SKM-1 (cell line): ENCODE data around the gene PPFIBP1.
"Not testable (repeated sequence)": the region's sequence is repeated elsewhere in the genome, so short reads cannot be mapped to it uniquely, and the experiment has no call there.

ENCODE experiments used
- DNase-seq: peaks from one replicate; lab custom pipeline; 2025; ENCODE audit not compliant: unreplicated experiment; lab: John Stamatoyannopoulos, UW

PPFIBP1 gene

DNA sequence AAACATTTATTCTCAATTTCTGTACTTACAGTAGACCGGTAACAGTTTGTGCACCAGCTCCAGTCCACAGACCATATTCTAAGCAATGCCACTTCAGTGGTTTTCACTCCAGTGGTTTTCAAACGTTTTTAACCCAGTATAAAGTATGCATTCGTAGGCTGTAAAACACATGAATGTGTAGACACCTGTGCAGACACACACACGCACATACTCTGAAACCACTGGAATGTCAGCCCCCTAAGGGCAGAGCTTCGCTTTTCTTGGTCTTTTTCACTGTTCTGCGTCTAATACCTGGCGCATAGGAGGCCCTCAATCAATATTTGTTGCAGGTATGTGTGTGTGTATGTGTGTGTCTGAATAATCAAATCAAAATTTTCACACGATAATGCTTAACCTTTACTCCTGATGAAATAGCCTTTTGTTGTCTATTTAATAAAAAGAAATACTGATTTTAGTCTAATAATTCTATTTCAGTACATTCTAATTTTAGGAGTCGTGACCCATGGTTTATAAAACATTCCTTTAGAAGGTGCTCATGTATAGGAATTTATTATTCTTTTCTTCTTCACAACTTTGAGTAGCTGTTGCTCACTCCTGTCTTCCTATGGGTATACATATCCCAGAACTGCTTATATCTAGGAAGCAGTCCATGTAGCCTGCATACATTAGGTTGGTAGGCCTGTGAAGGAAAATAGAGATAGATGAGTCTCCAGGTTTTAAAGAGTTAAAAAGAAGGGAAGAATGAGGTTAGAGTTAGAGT, 98.6 kb downstream of the PPFIBP1 start:
- no peak for DNase-seq

DNA sequence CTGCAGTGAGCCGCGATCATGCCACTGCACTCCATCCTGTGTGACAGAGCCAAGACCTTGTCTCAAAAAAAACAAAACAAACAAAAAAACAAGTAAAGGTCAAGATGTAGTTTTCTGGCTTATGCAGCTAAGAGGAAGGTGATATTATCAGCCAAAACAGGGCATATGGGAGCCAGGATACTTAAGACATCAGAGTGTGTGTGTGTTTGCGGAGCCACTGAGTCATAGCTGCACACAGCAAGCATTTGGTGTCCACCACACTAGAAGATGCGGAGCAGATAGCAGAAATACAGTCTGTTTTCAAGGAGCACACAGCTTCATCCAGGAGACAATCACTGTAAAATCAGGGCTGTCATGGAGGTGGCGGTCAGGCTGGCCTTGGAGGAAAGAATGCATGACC, 99.6 kb downstream of the PPFIBP1 start:
- DNase-seq: no peak

DNA sequence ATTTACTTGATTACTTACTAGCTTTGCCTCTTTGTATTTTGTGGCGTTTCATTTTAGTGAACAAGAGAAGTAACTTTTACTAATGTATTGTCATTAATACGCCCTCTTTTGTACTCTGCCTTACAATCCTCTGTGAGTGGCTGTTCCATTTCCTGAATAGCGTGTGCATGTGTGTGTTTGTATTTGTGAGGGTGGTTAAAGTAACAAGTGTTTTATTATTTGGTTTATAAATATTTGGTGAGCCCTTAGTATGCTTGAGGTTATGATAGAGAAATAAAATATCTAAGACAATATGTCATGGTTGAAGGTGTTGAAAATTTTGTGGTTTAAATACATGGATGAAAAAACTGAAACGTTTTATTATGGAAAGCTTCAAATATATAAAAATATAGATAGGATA, 100.6 kb downstream of the PPFIBP1 start:
- no peak for DNase-seq

DNA sequence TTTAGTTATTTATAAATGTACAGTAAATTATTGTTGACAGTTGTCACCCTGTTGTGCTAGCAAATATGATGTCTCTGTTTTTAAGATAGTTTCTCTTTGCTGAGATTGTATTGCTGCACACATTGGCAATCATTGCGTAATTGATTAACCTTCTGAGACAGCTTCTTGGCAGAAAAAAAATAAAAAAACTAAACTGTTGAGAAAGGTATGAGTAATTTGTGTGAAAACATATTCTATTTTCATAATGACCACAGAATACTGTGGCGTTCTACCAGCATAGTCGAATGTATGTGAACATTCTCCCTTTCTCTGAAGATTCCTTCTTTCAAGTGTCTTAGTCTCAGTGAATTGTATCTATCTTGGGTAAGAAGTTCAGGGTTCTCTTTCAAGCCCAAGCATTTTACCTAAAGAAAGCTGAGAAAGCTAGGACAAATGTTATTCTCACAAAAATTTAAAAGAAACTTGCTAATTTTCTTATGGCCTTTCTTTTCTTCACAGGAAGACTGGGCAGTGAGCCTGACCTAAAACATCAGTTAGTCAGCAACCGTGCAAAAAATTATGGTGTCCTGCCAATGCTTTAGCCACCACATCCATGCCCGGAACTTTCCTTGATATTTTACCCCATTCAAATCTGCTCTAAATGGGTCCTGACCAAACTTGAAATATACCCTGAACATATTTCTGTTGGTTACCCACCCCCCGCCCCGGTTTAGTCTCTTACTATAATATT, 103.3 kb downstream of the PPFIBP1 start:
- DNase-seq: no peak

GRCh38 chr12:27627853-27628469, 104.0 kb downstream of the PPFIBP1 start:
- not testable (repeated sequence) for DNase-seq

- DNase-seq: not testable (repeated sequence)
Observed at GRCh38 chr12:27630219-27630618, 106.2 kb downstream of the PPFIBP1 start.

DNA sequence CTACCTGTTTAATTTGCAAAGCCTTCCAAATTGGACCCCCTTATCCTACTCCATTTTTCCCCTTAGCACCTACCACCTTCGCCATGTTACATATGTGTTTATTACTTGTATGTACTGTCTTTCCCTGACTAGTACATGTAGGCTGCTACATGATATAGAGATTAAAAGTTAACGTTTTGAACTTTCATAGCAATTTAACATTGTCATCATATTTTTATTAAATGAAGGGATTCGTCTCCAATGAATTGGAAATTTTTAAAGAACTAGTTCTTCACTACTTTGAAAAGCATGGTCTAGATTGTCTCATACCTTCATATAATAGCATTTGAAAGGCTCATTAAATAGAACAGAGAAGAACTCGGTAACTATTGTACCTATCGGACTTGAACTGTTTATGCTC, 107.4 kb downstream of the PPFIBP1 start:
- DNase-seq: no peak

- no peak for DNase-seq
Observed at GRCh38 chr12:27631813-27632491, 107.9 kb downstream of the PPFIBP1 start.

- DNase-seq: no peak
Observed at GRCh38 chr12:27635349-27635972, 111.5 kb downstream of the PPFIBP1 start.

- not testable (repeated sequence) for DNase-seq
Observed at GRCh38 chr12:27636569-27636968, 112.6 kb downstream of the PPFIBP1 start.

DNA sequence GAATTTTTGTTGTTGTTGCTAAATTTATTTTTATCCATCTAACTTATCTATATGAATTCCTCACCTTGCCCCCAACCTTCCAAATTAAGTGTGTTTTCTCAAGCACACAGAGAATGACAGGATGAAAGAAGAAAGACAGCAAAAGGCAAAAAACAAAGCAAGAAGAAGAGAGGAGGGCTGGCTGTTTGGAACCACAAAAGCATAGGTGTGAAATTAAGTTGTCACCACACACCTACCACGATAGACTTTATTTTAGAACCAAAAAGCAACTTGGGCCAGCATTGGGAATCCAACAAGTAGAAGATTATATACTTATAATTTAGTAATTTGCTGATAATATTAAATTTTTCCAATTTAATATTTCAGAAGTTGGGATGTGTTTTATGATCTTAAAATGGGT, 113.5 kb downstream of the PPFIBP1 start:
- no peak for DNase-seq

- DNase-seq: no peak
Observed at GRCh38 chr12:27639265-27639664, 115.3 kb downstream of the PPFIBP1 start.

DNA sequence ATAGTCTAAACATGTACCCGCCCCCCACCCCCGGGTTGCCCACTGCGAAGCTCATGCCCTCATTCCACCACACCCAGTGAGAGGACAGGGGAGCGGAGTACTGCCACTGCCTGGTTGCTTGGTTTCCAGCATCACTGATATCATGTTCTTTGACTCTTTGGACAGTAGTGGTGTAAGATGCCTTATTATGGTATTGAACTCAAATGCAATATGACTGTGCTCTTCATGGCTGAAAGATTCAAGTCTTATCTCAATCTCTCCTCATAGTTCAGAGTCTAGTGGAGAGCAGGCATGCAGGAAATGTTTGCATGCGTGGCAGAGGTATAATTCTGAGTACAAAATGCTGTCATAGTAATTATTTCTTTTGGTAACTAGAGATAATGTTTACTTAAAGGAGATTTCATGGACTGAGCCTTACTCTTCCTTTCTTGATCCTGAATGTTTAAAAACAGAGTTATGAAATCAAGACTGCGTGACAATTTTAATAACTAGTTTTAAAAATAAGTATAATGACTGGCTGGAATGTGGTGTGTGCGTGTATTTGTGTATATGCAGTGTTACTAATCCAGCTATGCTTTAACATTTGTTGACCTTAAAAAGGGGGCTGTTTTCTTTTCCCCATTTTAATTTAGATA, 116.7 kb downstream of the PPFIBP1 start:
- not testable (repeated sequence) for DNase-seq

DNA sequence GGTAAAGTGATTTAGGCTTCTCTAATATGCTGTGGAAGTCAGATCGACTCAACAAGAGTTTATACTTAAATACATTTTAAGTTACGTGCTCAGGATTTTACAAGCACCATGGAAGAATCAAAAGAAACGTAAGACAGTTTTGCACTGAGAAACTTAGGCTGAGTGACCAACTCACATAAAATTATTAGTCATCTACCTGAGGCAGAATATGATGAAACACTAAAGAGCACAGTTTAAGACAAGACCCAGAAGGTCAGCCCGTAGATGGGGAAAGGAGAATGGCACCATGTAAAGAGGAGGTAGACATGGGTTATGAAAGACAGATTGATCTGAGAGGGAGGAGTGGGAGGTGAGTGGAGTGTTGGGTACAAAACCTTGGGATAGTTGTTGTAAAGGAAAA, 118.4 kb downstream of the PPFIBP1 start:
- not testable (repeated sequence) for DNase-seq

- not testable (repeated sequence) for DNase-seq
Observed at GRCh38 chr12:27642892-27643291, 118.9 kb downstream of the PPFIBP1 start.

DNA sequence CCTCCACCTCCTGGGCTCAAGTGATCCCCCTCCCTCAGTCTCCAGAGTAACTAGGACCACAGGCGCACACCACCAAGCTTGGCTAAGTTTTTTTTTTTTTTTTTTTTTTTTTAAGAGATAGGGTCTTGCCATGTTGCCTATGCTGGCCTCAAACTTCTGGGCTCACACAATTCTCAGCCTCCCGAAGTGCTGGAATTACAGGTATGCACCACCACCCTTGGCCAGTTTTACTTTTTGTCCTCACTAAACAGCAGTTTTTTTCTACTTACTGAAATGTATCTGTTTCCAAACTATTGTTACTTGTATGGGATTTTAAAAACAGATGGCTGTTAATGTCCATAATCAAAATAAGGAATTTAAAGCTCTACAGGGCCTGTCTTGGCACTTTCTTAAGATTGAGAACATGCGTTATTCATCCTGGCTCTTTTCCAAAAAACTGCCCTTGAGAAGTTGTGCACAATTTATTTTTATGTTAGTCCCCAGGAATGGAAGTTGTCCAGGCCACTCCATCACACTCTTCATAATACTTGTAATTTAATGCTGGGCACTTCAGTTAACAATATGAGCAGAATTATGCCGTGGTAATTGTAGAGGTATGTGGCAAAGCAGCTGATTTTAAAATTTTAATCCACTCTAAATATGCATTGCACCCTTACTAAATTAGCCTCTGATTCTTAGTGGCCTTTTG, 120.3 kb downstream of the PPFIBP1 start:
- DNase-seq: no peak

GRCh38 chr12:27645671-27646070, 121.7 kb downstream of the PPFIBP1 start:
- DNase-seq: no peak

DNA sequence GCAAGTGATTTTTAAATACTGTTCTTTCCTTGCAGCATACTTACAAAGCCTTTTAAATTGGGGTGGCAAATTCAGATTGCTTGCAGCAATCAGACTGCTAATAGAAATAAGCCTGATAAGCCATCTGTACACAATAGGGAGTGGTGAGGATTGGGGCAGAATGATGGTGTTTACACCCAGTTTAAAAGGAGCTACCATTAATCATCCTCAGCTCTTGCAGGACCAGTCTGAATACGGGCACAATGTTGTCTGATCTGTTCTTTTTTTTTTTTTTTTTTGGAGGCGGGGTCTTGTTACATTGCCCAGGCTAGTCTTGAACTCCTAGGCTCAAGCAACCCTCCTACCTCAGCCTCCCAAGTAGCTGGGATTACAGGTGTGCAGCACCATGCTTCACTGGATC, 122.1 kb downstream of the PPFIBP1 start:
- no peak for DNase-seq

GRCh38 chr12:27650011-27650410, 126.0 kb downstream of the PPFIBP1 start:
- no peak for DNase-seq

DNA sequence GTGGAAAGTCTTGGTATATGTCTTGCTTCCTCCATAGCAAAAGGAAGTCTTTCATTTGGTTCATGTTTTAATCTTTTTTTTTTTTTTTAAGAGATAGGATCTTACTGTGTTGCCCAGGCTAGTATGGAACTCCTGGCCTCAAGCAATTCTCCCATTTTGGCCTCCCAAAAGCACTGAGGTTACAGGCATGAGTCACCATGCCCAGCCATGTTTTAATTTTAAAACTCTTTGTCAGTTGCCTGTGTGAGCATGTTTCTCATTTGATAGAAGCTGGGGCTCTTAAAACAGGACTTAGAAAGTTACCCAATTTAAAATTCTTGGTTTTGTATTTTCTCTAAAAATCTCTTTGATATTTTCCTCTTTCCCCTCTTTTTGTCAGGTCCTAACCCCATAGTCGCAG, 127.2 kb downstream of the PPFIBP1 start:
- no peak for DNase-seq
